ENCODE measurements around the gene TMBIM4. TPM values are rescaled to one million over a fixed set of nuclear protein-coding genes. Genes with fewer than 3 reads are reported as not detected.

The TMBIM4 gene
- total and polyA plus RNA-seq, 4 donors: 58.6 to 154 (median 102) TPM

DNA sequence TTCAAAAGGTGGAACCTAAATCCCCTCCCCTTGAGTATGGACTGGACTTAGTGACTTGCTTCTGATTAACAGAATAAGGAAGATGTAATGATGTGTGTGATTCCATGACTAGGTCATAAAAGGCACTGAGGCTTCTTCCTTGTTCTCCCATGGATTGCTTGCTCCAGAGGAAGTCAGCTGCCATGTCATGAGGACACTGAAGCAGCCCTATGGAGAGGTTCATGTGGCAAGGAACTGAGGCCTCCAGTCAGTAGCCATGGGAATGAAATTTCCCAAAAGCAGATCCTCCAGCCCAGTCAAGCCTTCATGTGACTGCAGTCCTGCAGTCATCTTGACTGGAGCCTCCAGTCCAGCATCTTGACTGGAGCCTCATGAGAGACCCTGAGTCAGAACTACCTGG lies 10.7 kb downstream of the TMBIM4 start:
- Histone ChIP-seq H3K9me3 (ENCODE audit: control insufficient read depth in 4 of 4, low read length in 3 of 4) (no peaks in the 10 kb centered on the region), H3K36me3 (ENCODE audit: control insufficient read depth in 4 of 4, insufficient read depth in 3 of 4, low read depth in 1 of 4, low read length in 3 of 4) (peaks cover 3 to 7% (median 4%) of the 10 kb centered on the region in 4 donors), H3K4me3 (ENCODE audit: low read depth in 1 of 3, low read length in 3 of 3) (no peak overlapping the region), H3K27me3 (ENCODE audit: control insufficient read depth in 4 of 4, insufficient read depth in 4 of 4, low read length in 3 of 4) (no peaks in the 10 kb centered on the region), H3K9ac (ENCODE audit: low read depth in 1 of 2, low read length in 2 of 2) (no peak overlapping the region), H3K27ac (ENCODE audit: low read depth in 1 of 2, low read length in 2 of 2) (no peak overlapping the region), H3K4me1 (ENCODE audit: control insufficient read depth in 4 of 4, insufficient read depth in 4 of 4, low read length in 3 of 4) (peaks cover 0 to 1% (median 0%) of the 10 kb centered on the region in 4 donors)
- no peak for TF ChIP-seq EGR1 (IDR thresholded peaks at IDR 0.05; ENCODE audit: low read depth in 2 of 2)
- TF ChIP-seq RXRA (IDR thresholded peaks at IDR 0.05): no peak
- TF ChIP-seq, protein P1, sequence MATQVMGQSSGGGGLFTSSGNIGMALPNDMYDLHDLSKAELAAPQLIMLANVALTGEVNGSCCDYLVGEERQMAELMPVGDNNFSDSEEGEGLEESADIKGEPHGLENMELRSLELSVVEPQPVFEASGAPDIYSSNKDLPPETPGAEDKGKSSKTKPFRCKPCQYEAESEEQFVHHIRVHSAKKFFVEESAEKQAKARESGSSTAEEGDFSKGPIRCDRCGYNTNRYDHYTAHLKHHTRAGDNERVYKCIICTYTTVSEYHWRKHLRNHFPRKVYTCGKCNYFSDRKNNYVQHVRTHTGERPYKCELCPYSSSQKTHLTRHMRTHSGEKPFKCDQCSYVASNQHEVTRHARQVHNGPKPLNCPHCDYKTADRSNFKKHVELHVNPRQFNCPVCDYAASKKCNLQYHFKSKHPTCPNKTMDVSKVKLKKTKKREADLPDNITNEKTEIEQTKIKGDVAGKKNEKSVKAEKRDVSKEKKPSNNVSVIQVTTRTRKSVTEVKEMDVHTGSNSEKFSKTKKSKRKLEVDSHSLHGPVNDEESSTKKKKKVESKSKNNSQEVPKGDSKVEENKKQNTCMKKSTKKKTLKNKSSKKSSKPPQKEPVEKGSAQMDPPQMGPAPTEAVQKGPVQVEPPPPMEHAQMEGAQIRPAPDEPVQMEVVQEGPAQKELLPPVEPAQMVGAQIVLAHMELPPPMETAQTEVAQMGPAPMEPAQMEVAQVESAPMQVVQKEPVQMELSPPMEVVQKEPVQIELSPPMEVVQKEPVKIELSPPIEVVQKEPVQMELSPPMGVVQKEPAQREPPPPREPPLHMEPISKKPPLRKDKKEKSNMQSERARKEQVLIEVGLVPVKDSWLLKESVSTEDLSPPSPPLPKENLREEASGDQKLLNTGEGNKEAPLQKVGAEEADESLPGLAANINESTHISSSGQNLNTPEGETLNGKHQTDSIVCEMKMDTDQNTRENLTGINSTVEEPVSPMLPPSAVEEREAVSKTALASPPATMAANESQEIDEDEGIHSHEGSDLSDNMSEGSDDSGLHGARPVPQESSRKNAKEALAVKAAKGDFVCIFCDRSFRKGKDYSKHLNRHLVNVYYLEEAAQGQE (IDR thresholded peaks at IDR 0.05): no peak
- TF ChIP-seq RAD21 (IDR thresholded peaks at IDR 0.05): no peak
- no peak for TF ChIP-seq MAX (IDR thresholded peaks at IDR 0.05)
- no peak for TF ChIP-seq HNF4A (conservative IDR thresholded peaks at IDR 0.05)
- TF ChIP-seq NR2F2 (IDR thresholded peaks at IDR 0.05): no peak
- TF ChIP-seq, protein P2, sequence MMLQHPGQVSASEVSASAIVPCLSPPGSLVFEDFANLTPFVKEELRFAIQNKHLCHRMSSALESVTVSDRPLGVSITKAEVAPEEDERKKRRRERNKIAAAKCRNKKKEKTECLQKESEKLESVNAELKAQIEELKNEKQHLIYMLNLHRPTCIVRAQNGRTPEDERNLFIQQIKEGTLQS (IDR thresholded peaks at IDR 0.05): no peak
- no peak for TF ChIP-seq ZBTB33 (IDR thresholded peaks at IDR 0.05)
- TF ChIP-seq FOXA2 (IDR thresholded peaks at IDR 0.05): no peak
- TF ChIP-seq HNF4G (IDR thresholded peaks at IDR 0.05): no peak
- no peak for TF ChIP-seq YY1 (IDR thresholded peaks at IDR 0.05)
- TF ChIP-seq, protein P3, sequence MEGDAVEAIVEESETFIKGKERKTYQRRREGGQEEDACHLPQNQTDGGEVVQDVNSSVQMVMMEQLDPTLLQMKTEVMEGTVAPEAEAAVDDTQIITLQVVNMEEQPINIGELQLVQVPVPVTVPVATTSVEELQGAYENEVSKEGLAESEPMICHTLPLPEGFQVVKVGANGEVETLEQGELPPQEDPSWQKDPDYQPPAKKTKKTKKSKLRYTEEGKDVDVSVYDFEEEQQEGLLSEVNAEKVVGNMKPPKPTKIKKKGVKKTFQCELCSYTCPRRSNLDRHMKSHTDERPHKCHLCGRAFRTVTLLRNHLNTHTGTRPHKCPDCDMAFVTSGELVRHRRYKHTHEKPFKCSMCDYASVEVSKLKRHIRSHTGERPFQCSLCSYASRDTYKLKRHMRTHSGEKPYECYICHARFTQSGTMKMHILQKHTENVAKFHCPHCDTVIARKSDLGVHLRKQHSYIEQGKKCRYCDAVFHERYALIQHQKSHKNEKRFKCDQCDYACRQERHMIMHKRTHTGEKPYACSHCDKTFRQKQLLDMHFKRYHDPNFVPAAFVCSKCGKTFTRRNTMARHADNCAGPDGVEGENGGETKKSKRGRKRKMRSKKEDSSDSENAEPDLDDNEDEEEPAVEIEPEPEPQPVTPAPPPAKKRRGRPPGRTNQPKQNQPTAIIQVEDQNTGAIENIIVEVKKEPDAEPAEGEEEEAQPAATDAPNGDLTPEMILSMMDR (IDR thresholded peaks at IDR 0.05; ENCODE audit: low read depth, low read length, missing input control): no peak
- TF ChIP-seq FOXA1 (IDR thresholded peaks at IDR 0.05): no peak
- TF ChIP-seq TAF1 (conservative IDR thresholded peaks at IDR 0.05): no peak
- TF ChIP-seq SP1 (IDR thresholded peaks at IDR 0.05): no peak
- no peak for TF ChIP-seq GABPA (IDR thresholded peaks at IDR 0.05 in 1 of 2, conservative IDR thresholded peaks at IDR 0.05 in 1 of 2)
- no peak for TF ChIP-seq JUND (IDR thresholded peaks at IDR 0.05)
- no peak for DNase-seq (ENCODE audit: low spot score)
